IMR-90 (cell line): ENCODE results near the gene SEMA5A. TPM values are rescaled to one million over a fixed set of nuclear protein-coding genes. Genes with fewer than 3 reads are reported as not detected.

Source experiments
- ATAC-seq: fragments of 200-7000 bp; cut with Tn5 transposase; 2 replicates; pipeline ENCODE4 v1.9.1; 2020; ENCODE audit warnings: low read depth, mild to moderate bottlenecking, moderate library complexity
- BruUV-seq: library from RNA; stranded (reverse); fragments of 400-500 nt; replicated peaks from 2 replicates; lab custom pipeline; 2021; lab: Mats Ljungman, UMichigan
- CTCF ChIA-PET: fragments of 300-600 bp; formaldehyde crosslinking; extraction: SDS; loops from one replicate; lab custom pipeline; 2021; ENCODE audit warnings: antibody characterized with exemption; lab: Yijun Ruan, JAX
- POLR2A ChIA-PET: fragments of 300-600 bp; sonication (Branson Sonifier 250); formaldehyde crosslinking; loops from one replicate; lab custom pipeline; 2022; ENCODE audit warnings: antibody characterized with exemption; ENCODE audit not compliant: unreplicated experiment; lab: Charles Lee
- DNase-seq: peaks from one replicate; pipeline ENCODE4 v3.0.0; 2013
- H2AFZ ChIP-seq: replicated peaks from 2 replicates; pipeline ENCODE3; 2013; ENCODE audit warnings: low read length, mild to moderate bottlenecking; ENCODE audit not compliant: poor library complexity
- H2AK5ac ChIP-seq: 2 replicates; pipeline ENCODE4 v1.6.1; 2013; ENCODE audit warnings: low read depth, low read length, inconsistent platforms
- H2AK9ac ChIP-seq: replicated peaks from 2 replicates; pipeline ENCODE3; 2013; ENCODE audit warnings: mild to moderate bottlenecking, low read depth, low read length, moderate library complexity; ENCODE audit not compliant: poor library complexity
- H2BK120ac ChIP-seq: 2 replicates; pipeline ENCODE4 v1.6.1; 2013; ENCODE audit warnings: low read depth, low read length, inconsistent platforms
- H2BK15ac ChIP-seq: 3 replicates; pipeline ENCODE4 v1.6.1; 2013; ENCODE audit warnings: low read depth, low read length, inconsistent platforms
- H2BK20ac ChIP-seq: 2 replicates; pipeline ENCODE4 v1.6.1; 2013; ENCODE audit warnings: low read depth, mild to moderate bottlenecking, inconsistent platforms, low read length, moderate library complexity
- H2BK5ac ChIP-seq: 2 replicates; pipeline ENCODE4 v1.6.1; 2013; ENCODE audit warnings: mild to moderate bottlenecking, low read depth, low read length, inconsistent platforms; ENCODE audit not compliant: poor library complexity, severe bottlenecking
- H3K14ac ChIP-seq: replicated peaks from 2 replicates; pipeline ENCODE4 v1.6.1; 2013; ENCODE audit warnings: low read depth, low read length, inconsistent platforms
- H3K18ac ChIP-seq: 2 replicates; pipeline ENCODE4 v1.6.1; 2013; ENCODE audit warnings: low read depth, low read length, control low read depth
- H3K23ac ChIP-seq: 2 replicates; pipeline ENCODE4 v1.6.1; 2013; ENCODE audit warnings: low read depth, low read length, inconsistent platforms
- H3K27ac ChIP-seq: 2 replicates; pipeline ENCODE4 v1.5.1; 2013; ENCODE audit warnings: mild to moderate bottlenecking, control low read depth, low read length; ENCODE audit not compliant: insufficient read depth
- H3K27me3 ChIP-seq: 2 replicates; pipeline ENCODE4 v1.6.1; 2013; ENCODE audit warnings: low read length; ENCODE audit not compliant: control insufficient read depth, insufficient read depth
- H3K36me3 ChIP-seq: 2 replicates; pipeline ENCODE4 v1.6.1; 2013; ENCODE audit warnings: low read length, mixed read lengths; ENCODE audit not compliant: control insufficient read depth, insufficient read depth
- H3K4ac ChIP-seq: 2 replicates; pipeline ENCODE4 v1.6.1; 2013; ENCODE audit warnings: low read depth, low read length, inconsistent platforms
- H3K4me1 ChIP-seq: 2 replicates; pipeline ENCODE4 v1.6.1; 2013; ENCODE audit warnings: low read length, mixed read lengths; ENCODE audit not compliant: control insufficient read depth, insufficient read depth
- H3K4me2 ChIP-seq: 2 replicates; pipeline ENCODE4 v1.6.1; 2013; ENCODE audit warnings: low read depth, mild to moderate bottlenecking, control low read depth, low read length, moderate library complexity
- H3K4me3 ChIP-seq: 2 replicates; pipeline ENCODE4 v1.5.1; 2013; ENCODE audit warnings: low read depth, mild to moderate bottlenecking, control low read depth, low read length, moderate library complexity; ENCODE audit not compliant: insufficient read depth
- H3K56ac ChIP-seq: 2 replicates; pipeline ENCODE4 v1.6.1; 2013; ENCODE audit warnings: low read length, inconsistent platforms; ENCODE audit not compliant: insufficient read depth; ENCODE audit errors: extremely low read depth
- H3K79me1 ChIP-seq, 2 experiments: 2 replicates each; pipeline ENCODE4 v1.6.1; 2013; ENCODE audit warnings: low read length in 2 of 2, inconsistent platforms in 1 of 2, low read depth in 1 of 2
- H3K9ac ChIP-seq: 2 replicates; pipeline ENCODE4 v1.6.1; 2013; ENCODE audit warnings: low read depth, low read length, control low read depth
- H3K9me1 ChIP-seq: 2 replicates; pipeline ENCODE4 v1.6.1; 2013; ENCODE audit warnings: low read length, inconsistent platforms; ENCODE audit not compliant: insufficient read depth
- H3K9me3 ChIP-seq: 2 replicates; pipeline ENCODE4 v1.6.1; 2013; ENCODE audit warnings: low read length; ENCODE audit not compliant: control insufficient read depth, insufficient read depth
- H4K20me1 ChIP-seq: 2 replicates; pipeline ENCODE4 v1.6.1; 2013; ENCODE audit warnings: low read length, inconsistent platforms; ENCODE audit not compliant: insufficient read depth
- H4K5ac ChIP-seq: 2 replicates; pipeline ENCODE4 v1.6.1; 2013; ENCODE audit warnings: mild to moderate bottlenecking, low read depth, low read length, control low read depth
- H4K8ac ChIP-seq, 2 experiments: 2 replicates each; pipeline ENCODE4 v1.6.1; 2013; ENCODE audit warnings: low read depth in 2 of 2, low read length in 2 of 2, control low read depth in 1 of 2, inconsistent platforms in 1 of 2
- H4K91ac ChIP-seq: 2 replicates; pipeline ENCODE4 v1.6.1; 2013; ENCODE audit warnings: low read depth, low read length, inconsistent platforms; ENCODE audit not compliant: insufficient read depth
- BHLHE40 ChIP-seq: fragments of 150-350 bp; IDR thresholded peaks from 2 replicates; pipeline ENCODE4 v1.6.1; 2016; ENCODE audit warnings: mild to moderate bottlenecking, low read depth, low read length
- CEBPB ChIP-seq: IDR thresholded peaks from 2 replicates; pipeline ENCODE4 v1.6.1; 2012; ENCODE audit warnings: low read depth, low read length, improper control_type of control experiment
- CHD1 ChIP-seq: IDR thresholded peaks from 2 replicates; pipeline ENCODE4 v1.6.1; 2012; ENCODE audit warnings: low read depth, low read length, improper control_type of control experiment
- FOS ChIP-seq: fragments of 150-350 bp; IDR thresholded peaks from 2 replicates; pipeline ENCODE4 v1.6.1; 2016; ENCODE audit warnings: low read depth, low read length
- MAFK ChIP-seq: IDR thresholded peaks from 2 replicates; pipeline ENCODE4 v1.6.1; 2012; ENCODE audit warnings: low read depth, low read length, improper control_type of control experiment
- MAZ ChIP-seq: IDR thresholded peaks from 2 replicates; pipeline ENCODE4 v1.6.1; 2012; ENCODE audit warnings: low read depth, mild to moderate bottlenecking, low read length, improper control_type of control experiment, moderate library complexity, borderline replicate concordance
- NFE2L2 ChIP-seq: fragments of 150-350 bp; IDR thresholded peaks from 2 replicates; pipeline ENCODE4 v1.6.1; 2016; ENCODE audit warnings: low read depth, mild to moderate bottlenecking, low read length
- POLR2A ChIP-seq: IDR thresholded peaks from 2 replicates; pipeline ENCODE4 v1.6.1; 2012; ENCODE audit warnings: mild to moderate bottlenecking, low read depth, low read length
- RAD21 ChIP-seq: IDR thresholded peaks from 2 replicates; pipeline ENCODE4 v1.6.1; 2012; ENCODE audit warnings: low read length, improper control_type of control experiment
- RCOR1 ChIP-seq: IDR thresholded peaks from 2 replicates; pipeline ENCODE4 v1.6.1; 2012; ENCODE audit warnings: mild to moderate bottlenecking, low read length, improper control_type of control experiment; ENCODE audit not compliant: insufficient replicate concordance
- RFX5 ChIP-seq: IDR thresholded peaks from 2 replicates; pipeline ENCODE4 v1.8.0; 2012; ENCODE audit warnings: low read depth, mild to moderate bottlenecking, low read length, moderate library complexity
- SMC3 ChIP-seq: fragments of 150-350 bp; IDR thresholded peaks from 2 replicates; pipeline ENCODE4 v1.6.1; 2016; ENCODE audit warnings: low read depth, mild to moderate bottlenecking, antibody characterized with exemption, low read length, moderate library complexity
- USF2 ChIP-seq: fragments of 150-350 bp; IDR thresholded peaks from 2 replicates; pipeline ENCODE4 v1.6.1; 2017; ENCODE audit warnings: mild to moderate bottlenecking, antibody characterized with exemption, low read length, low read depth
- WGBS, 2 experiments: methylation state at CpG; one replicate each; pipeline versions ENCODE4 v1.1.5 to v1.1.7; 2013; ENCODE audit warnings: missing lambda C conversion rate in 2 of 2; ENCODE audit not compliant: insufficient read length in 1 of 2; ENCODE audit errors: extremely low coverage in 2 of 2; 5-methylcytosine and 5-hydroxymethylcytosine counted together
- dilution Hi-C: fragments of 300-500 bp; cut with HindIII; formaldehyde crosslinking; loops from one replicate; pipeline ENCODE4 v1.14.3; 2018; ENCODE audit warnings: low sequenced_read_pairs; ENCODE audit not compliant: unreplicated experiment
- in situ Hi-C: fragments of 300-500 bp; cut with MboI; formaldehyde crosslinking; loops from 3 replicates; pipeline ENCODE4 v1.14.3; 2019; ENCODE audit warnings: low sequenced_read_pairs, inconsistent platforms, mixed read lengths
- intact Hi-C: fragments of 100-400 bp; cut with micrococcal nuclease; formaldehyde crosslinking; loops from 2 replicates; pipeline ENCODE4 v1.10.0; 2022
- polyA plus RNA-seq, 3 experiments: library from polyadenylated mRNA; depleted of rRNA; stranded (reverse); fragments of >200 nt; gene quantifications; 2 replicates each; pipeline ENCODE4 v1.2.3, GENCODE V29; 2012; ENCODE audit warnings: low replicate concordance in 1 of 3
- total RNA-seq: library from RNA; depleted of rRNA; stranded (reverse); fragments of >200 nt; gene quantifications from 2 replicates; pipeline ENCODE4 v1.2.3, GENCODE V29; 2012
- TF ChIP-seq, protein P1 (sequence below): conservative IDR thresholded peaks from 2 replicates; pipeline ENCODE4 v1.5.1; 2012; ENCODE audit warnings: mild to moderate bottlenecking, low read depth, low read length, improper control_type of control experiment

The SEMA5A gene
- total and polyA plus RNA-seq, 2 of the 4 experiments (the other 2 are of a cell fraction): 8.2 to 9.9 TPM

DNA sequence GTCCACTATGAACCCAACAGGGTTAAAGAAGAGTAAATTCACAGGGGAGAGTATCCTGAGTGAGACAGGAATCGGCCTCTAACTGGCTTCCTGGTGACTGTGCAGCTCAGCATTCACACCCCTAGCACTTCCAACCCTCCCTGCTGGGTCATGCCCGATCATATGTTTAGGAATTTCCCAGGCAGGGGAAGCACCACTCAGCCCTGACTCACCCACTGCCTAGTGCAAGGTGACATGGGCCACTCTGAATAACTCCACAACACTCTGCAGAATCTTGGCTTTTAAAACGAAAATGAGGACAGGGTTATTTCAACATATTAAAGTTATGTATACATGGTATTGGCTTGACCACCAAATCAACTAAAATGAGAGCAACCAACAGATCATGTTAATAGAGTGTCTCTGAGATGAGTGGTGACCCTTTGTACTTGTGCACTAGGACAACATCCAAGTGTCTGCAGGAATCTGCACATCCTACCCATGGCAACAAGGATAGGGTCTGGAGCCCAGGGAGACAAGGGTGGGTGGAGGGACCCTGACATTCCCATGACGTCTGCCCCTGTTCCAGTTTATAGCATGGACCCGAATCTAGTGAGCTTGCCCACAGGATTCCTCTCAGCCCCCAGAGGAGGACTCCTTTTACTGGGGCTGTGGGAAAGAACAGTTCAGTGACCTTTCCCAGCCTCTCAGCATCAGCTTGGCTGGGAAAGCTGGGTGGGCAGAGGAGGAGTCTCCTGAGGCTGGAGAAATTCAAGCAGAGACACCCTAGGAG is 485.8 kb downstream of the SEMA5A start:
- DNase-seq (peak; percentile 99), ATAC-seq (peak; percentile 95)
- Histone ChIP-seq H2BK20ac (peak overlapping the region; percentile 97), H3K9me1 (peaks cover 16% of the 10 kb centered on the region), H3K27me3 (no peaks in the 10 kb centered on the region), H3K23ac (peak overlapping the region; percentile 80), H2AK5ac (peak overlapping the region; percentile 76), H3K4me2 (peak overlapping the region; percentile 28), H3K9me3 (no peaks in the 10 kb centered on the region), H3K9ac (0 out of 2 replicates have a peak overlapping the region, but pooled peaks have one; percentile 5), H4K20me1 (no peaks in the 10 kb centered on the region), H2AK9ac (peak overlapping the region; percentile 56), H3K27ac (peak overlapping the region; percentile 85), H3K56ac (peak overlapping the region; percentile 74), H3K4me1 (peaks cover 21% of the 10 kb centered on the region), H2BK120ac (peak overlapping the region; percentile 93), H3K4ac (peak overlapping the region; percentile 96), H4K5ac (peak overlapping the region; percentile 7), H3K79me1 (peaks cover 0 to 35% of the 10 kb centered on the region in 2 experiments; a peak in 2 of 4 replicates), H4K91ac (peak overlapping the region; percentile 71), H3K4me3 (no peak overlapping the region), H2BK5ac (peak overlapping the region; percentile 89), H3K18ac (peak overlapping the region; percentile 31), H2AFZ (peak overlapping the region; percentile 71), H2BK15ac (peak overlapping the region; percentile 59; the same call in 2 of the 3 replicates), H4K8ac (peak overlapping the region; percentile 22 to 86), H3K14ac (peak overlapping the region; percentile 57), H3K36me3 (peaks cover 11% of the 10 kb centered on the region)
- intact Hi-C loops (loop anchor here (10.0 kb wide), 1 partner anchor 485 kb away; the partner anchor contains the start of gene SEMA5A), in situ Hi-C loops (loop anchor here (25.0 kb wide), 1 partner anchor 1173 kb away; no protein-coding TSS in a partner anchor), dilution Hi-C loops (no loop called here)
- TF ChIP-seq, protein P1, sequence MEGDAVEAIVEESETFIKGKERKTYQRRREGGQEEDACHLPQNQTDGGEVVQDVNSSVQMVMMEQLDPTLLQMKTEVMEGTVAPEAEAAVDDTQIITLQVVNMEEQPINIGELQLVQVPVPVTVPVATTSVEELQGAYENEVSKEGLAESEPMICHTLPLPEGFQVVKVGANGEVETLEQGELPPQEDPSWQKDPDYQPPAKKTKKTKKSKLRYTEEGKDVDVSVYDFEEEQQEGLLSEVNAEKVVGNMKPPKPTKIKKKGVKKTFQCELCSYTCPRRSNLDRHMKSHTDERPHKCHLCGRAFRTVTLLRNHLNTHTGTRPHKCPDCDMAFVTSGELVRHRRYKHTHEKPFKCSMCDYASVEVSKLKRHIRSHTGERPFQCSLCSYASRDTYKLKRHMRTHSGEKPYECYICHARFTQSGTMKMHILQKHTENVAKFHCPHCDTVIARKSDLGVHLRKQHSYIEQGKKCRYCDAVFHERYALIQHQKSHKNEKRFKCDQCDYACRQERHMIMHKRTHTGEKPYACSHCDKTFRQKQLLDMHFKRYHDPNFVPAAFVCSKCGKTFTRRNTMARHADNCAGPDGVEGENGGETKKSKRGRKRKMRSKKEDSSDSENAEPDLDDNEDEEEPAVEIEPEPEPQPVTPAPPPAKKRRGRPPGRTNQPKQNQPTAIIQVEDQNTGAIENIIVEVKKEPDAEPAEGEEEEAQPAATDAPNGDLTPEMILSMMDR: 0 out of 2 replicates have a peak, but pooled peaks have one; percentile 5
- peak; percentile 35 for TF ChIP-seq RAD21
- no peak for TF ChIP-seq SMC3
- peak; percentile 27 for TF ChIP-seq POLR2A
- no peak; the same call in 1 of the 2 replicates for TF ChIP-seq CHD1
- peak; percentile 36; the same call in 1 of the 2 replicates for TF ChIP-seq MAZ
- peak; percentile 29 for TF ChIP-seq RCOR1
- TF ChIP-seq RFX5: no peak
- TF ChIP-seq NFE2L2: peak; percentile 92
- peak; percentile 88 for TF ChIP-seq CEBPB
- TF ChIP-seq FOS: peak; percentile 99
- TF ChIP-seq MAFK: peak; percentile 78
- TF ChIP-seq BHLHE40: peak; percentile 64
- TF ChIP-seq USF2: no peak
- ChIA-PET POLR2A (no interaction called here), CTCF (no interaction called here)
- no CpG with 5 or more reads among the region's 5 CpGs for WGBS, 2 experiments
- BruUV-seq: no TSS peak
